Gastrocnemius medialis (tissue), 4 donors: ENCODE data around the gene ADH1B. TPM values are rescaled to one million over a fixed set of nuclear protein-coding genes. Genes with fewer than 3 reads are reported as not detected.
"Not testable (repeated sequence)": the region's sequence is repeated elsewhere in the genome, so short reads cannot be mapped to it uniquely, and the experiment has no call there.

Experiments
- ATAC-seq, 2 donors: fragments of 150-250 bp; one replicate each; pipeline ENCODE4 v1.9.1; 2016
- DNase-seq, 2 donors: peaks; one replicate each; pipeline ENCODE4 v3.0.0-alpha.2; 2019
- H3K27ac ChIP-seq, 4 donors: fragments of 200-600 bp; sonication (generic); 1 replicate in 1 of 4; 2 replicates in 3 of 4; pipeline ENCODE4 v1.5.1; 2016 to 2018; ENCODE audit warnings: mild to moderate bottlenecking in 2 of 4, moderate library complexity in 1 of 4
- H3K27me3 ChIP-seq, 3 donors: fragments of 200-600 bp; sonication (generic) in 2 of 3; 1 replicate in 1 of 3; 2 replicates in 2 of 3; pipeline versions ENCODE4 v1.5.1 to v1.6.0; 2016 to 2019; ENCODE audit warnings: mild to moderate bottlenecking in 1 of 3, moderate library complexity in 1 of 3
- H3K36me3 ChIP-seq, 2 donors: fragments of 200-600 bp; sonication (generic) in 1 of 2; one replicate each; pipeline ENCODE4 v1.5.1; 2017 to 2018
- H3K4me1 ChIP-seq, 2 donors: fragments of 200-600 bp; sonication (generic) in 1 of 2; one replicate each; pipeline ENCODE4 v1.5.1; 2016 to 2017; ENCODE audit warnings: mild to moderate bottlenecking in 2 of 2
- H3K4me3 ChIP-seq, 4 donors: fragments of 200-600 bp; sonication (generic) in 3 of 4; 1 replicate in 1 of 4; 2 replicates in 3 of 4; pipeline ENCODE4 v1.5.1; 2016 to 2019; ENCODE audit warnings: mild to moderate bottlenecking in 2 of 4
- H3K9me3 ChIP-seq, 3 donors: fragments of 200-600 bp; sonication (generic) in 2 of 3; 1 replicate in 1 of 3; 2 replicates in 2 of 3; pipeline ENCODE4 v1.5.1; 2016 to 2019
- CTCF ChIP-seq, 5 experiments: fragments of 450-650 bp in 3 of 5; fragments of 200-600 bp in 2 of 5; sonication (generic) in 2 of 5; IDR thresholded peaks in 4 of 5; conservative IDR thresholded peaks in 1 of 5; 1 replicate in 4 of 5; 2 replicates in 1 of 5; pipeline ENCODE4 v1.5.1; 2016 to 2019; ENCODE audit warnings: antibody characterized with exemption in 5 of 5, mild to moderate bottlenecking in 3 of 5, moderate library complexity in 3 of 5
- POLR2A ChIP-seq, 2 donors: fragments of 450-650 bp; IDR thresholded peaks; one replicate each; pipeline ENCODE4 v1.6.1; 2017; ENCODE audit warnings: antibody characterized with exemption in 2 of 2, mild to moderate bottlenecking in 2 of 2, moderate library complexity in 2 of 2
- in situ Hi-C, 4 donors: fragments of 200-750 bp; cut with MboI; loops; one replicate each; pipeline versions ENCODE4 v1.15.0 to v1.8.0; 2017; ENCODE audit warnings: low sequenced_read_pairs in 4 of 4
- intact Hi-C: fragments of 100-400 bp; cut with DNase I; formaldehyde crosslinking; loops from one replicate; pipeline ENCODE4 v1.15.1; 2023; ENCODE audit warnings: low total_unique reads
- total RNA-seq, 4 donors: library from RNA; depleted of rRNA; stranded (reverse); fragments of >200 nt; gene quantifications; one replicate each; pipeline versions ENCODE4 v1.1.0 to v1.2.3, GENCODE V29; 2016

Gene ADH1B
- 100 to 1,000 TPM in 3 of 4 donors, 10 to 100 TPM in 1; 67.9 to 167 (median 119) TPM for total RNA-seq

- TF ChIP-seq CTCF (IDR thresholded peaks at IDR 0.05 in 4 of 5, conservative IDR thresholded peaks at IDR 0.05 in 1 of 5): no peak
- TF ChIP-seq POLR2A (IDR thresholded peaks at IDR 0.05): peak in 1 of 2 donors; percentile 18
- Histone ChIP-seq H3K9me3 (no peaks in the 10 kb centered on the region), H3K27me3 (no peaks in the 10 kb centered on the region), H3K27ac (peak within 1 kb of the TSS; percentile 88 to 93 (median 92)), H3K36me3 (no peaks in the 10 kb centered on the region), H3K4me3 (peak within 1 kb of the TSS in 2 of 4 donors; percentile 0 to 35), H3K4me1 (peaks cover 34% of the 10 kb centered on the region in 2 donors)
- intact Hi-C loops: loop anchor here (2.0 to 5.0 kb wide), 5 partner anchors 21 to 631 kb away; partner anchors contain the start of genes H2AZ1 and METAP1
- DNase-seq: no peak
- in situ Hi-C loops: no loop called here
- ATAC-seq: no peak
Measured at GRCh38 chr4:99321241-99322191, at the start of gene ADH1B. TSS of gene ADH1B (minus strand) at chr4:99321401. CDS start at chr4:99321331, 70 bp downstream.

GRCh38 chr4:99367817-99368216 is 46.6 kb upstream of the ADH1B start:
- peak; percentile 80 to 82 for ATAC-seq
- H3K4me1 ChIP-seq: peaks cover 12 to 15% of the 10 kb centered on the region in 2 donors
- intact Hi-C loops, H3K9me3 ChIP-seq, H3K27me3 ChIP-seq, H3K4me3 ChIP-seq, H3K36me3 ChIP-seq, in situ Hi-C loops, H3K27ac ChIP-seq, DNase-seq: not testable (repeated sequence)

GRCh38 chr4:99366491-99366890 is 45.3 kb upstream of the ADH1B start:
- peaks cover 15 to 20% of the 10 kb centered on the region in 2 donors for H3K4me1 ChIP-seq
- H3K4me3 ChIP-seq: no peak overlapping the region
- H3K27me3 ChIP-seq: no peaks in the 10 kb centered on the region
- no peaks in the 10 kb centered on the region for H3K9me3 ChIP-seq
- DNase-seq: no peak
- H3K36me3 ChIP-seq: no peaks in the 10 kb centered on the region
- ATAC-seq: no peak
- intact Hi-C loops: no loop called here
- TF ChIP-seq POLR2A (IDR thresholded peaks at IDR 0.05) (no peak), CTCF (IDR thresholded peaks at IDR 0.05 in 4 of 5, conservative IDR thresholded peaks at IDR 0.05 in 1 of 5) (no peak)
- in situ Hi-C loops: no loop called here
- no peak overlapping the region for H3K27ac ChIP-seq

GRCh38 chr4:99362768-99363167 is 41.6 kb upstream of the ADH1B start:
- intact Hi-C loops (no loop called here), in situ Hi-C loops (no loop called here)
- Histone ChIP-seq H3K36me3 (no peaks in the 10 kb centered on the region), H3K4me1 (peaks cover under 1 to 9% of the 10 kb centered on the region in 2 donors), H3K4me3 (no peak overlapping the region), H3K27ac (peak overlapping the region; percentile 17 to 62 (median 54)), H3K9me3 (no peaks in the 10 kb centered on the region), H3K27me3 (no peaks in the 10 kb centered on the region)
- ATAC-seq (peak; percentile 30 to 35), DNase-seq (peak in 1 of 2 donors; percentile 54)
- TF ChIP-seq CTCF (IDR thresholded peaks at IDR 0.05 in 4 of 5, conservative IDR thresholded peaks at IDR 0.05 in 1 of 5) (no peak), POLR2A (IDR thresholded peaks at IDR 0.05) (no peak)

- Histone ChIP-seq H3K27me3 (no peaks in the 10 kb centered on the region), H3K27ac (peak overlapping the region; percentile 17 to 62 (median 54)), H3K9me3 (no peaks in the 10 kb centered on the region), H3K4me3 (no peak overlapping the region), H3K4me1 (peaks cover 0 to 8% of the 10 kb centered on the region in 2 donors), H3K36me3 (no peaks in the 10 kb centered on the region)
- DNase-seq: no peak
- ATAC-seq: no peak
- intact Hi-C loops: no loop called here
- in situ Hi-C loops: no loop called here
- no peak for TF ChIP-seq CTCF (IDR thresholded peaks at IDR 0.05 in 4 of 5, conservative IDR thresholded peaks at IDR 0.05 in 1 of 5)
- TF ChIP-seq POLR2A (IDR thresholded peaks at IDR 0.05): no peak
Measured at GRCh38 chr4:99361899-99362275, 40.7 kb upstream of the ADH1B start.
